IMR-90 (cell line): ENCODE data around the gene ANKH. TPM values are rescaled to one million over a fixed set of nuclear protein-coding genes. Genes with fewer than 3 reads are reported as not detected.
A peak's percentile ranks its signal among the peaks of the same experiment; 100 is the strongest.

Source experiments
- ATAC-seq: fragments of 200-7000 bp; cut with Tn5 transposase; 2 replicates; pipeline ENCODE4 v1.9.1; 2020; ENCODE audit warnings: low read depth, mild to moderate bottlenecking, moderate library complexity
- BruUV-seq: library from RNA; stranded (reverse); fragments of 400-500 nt; replicated peaks from 2 replicates; lab custom pipeline; 2021; lab: Mats Ljungman, UMichigan
- CTCF ChIA-PET: fragments of 300-600 bp; formaldehyde crosslinking; extraction: SDS; loops from one replicate; lab custom pipeline; 2021; ENCODE audit warnings: antibody characterized with exemption; lab: Yijun Ruan, JAX
- POLR2A ChIA-PET: fragments of 300-600 bp; sonication (Branson Sonifier 250); formaldehyde crosslinking; loops from one replicate; lab custom pipeline; 2022; ENCODE audit warnings: antibody characterized with exemption; ENCODE audit not compliant: unreplicated experiment; lab: Charles Lee
- DNase-seq: peaks from one replicate; pipeline ENCODE4 v3.0.0; 2013
- H2AFZ ChIP-seq: replicated peaks from 2 replicates; pipeline ENCODE3; 2013; ENCODE audit warnings: low read length, mild to moderate bottlenecking; ENCODE audit not compliant: poor library complexity
- H2AK5ac ChIP-seq: 2 replicates; pipeline ENCODE4 v1.6.1; 2013; ENCODE audit warnings: low read depth, low read length, inconsistent platforms
- H2AK9ac ChIP-seq: replicated peaks from 2 replicates; pipeline ENCODE3; 2013; ENCODE audit warnings: mild to moderate bottlenecking, low read depth, low read length, moderate library complexity; ENCODE audit not compliant: poor library complexity
- H2BK120ac ChIP-seq: 2 replicates; pipeline ENCODE4 v1.6.1; 2013; ENCODE audit warnings: low read depth, low read length, inconsistent platforms
- H2BK15ac ChIP-seq: 3 replicates; pipeline ENCODE4 v1.6.1; 2013; ENCODE audit warnings: low read depth, low read length, inconsistent platforms
- H2BK20ac ChIP-seq: 2 replicates; pipeline ENCODE4 v1.6.1; 2013; ENCODE audit warnings: low read depth, mild to moderate bottlenecking, inconsistent platforms, low read length, moderate library complexity
- H2BK5ac ChIP-seq: 2 replicates; pipeline ENCODE4 v1.6.1; 2013; ENCODE audit warnings: mild to moderate bottlenecking, low read depth, low read length, inconsistent platforms; ENCODE audit not compliant: poor library complexity, severe bottlenecking
- H3K14ac ChIP-seq: replicated peaks from 2 replicates; pipeline ENCODE4 v1.6.1; 2013; ENCODE audit warnings: low read depth, low read length, inconsistent platforms
- H3K18ac ChIP-seq: 2 replicates; pipeline ENCODE4 v1.6.1; 2013; ENCODE audit warnings: low read depth, low read length, control low read depth
- H3K23ac ChIP-seq: 2 replicates; pipeline ENCODE4 v1.6.1; 2013; ENCODE audit warnings: low read depth, low read length, inconsistent platforms
- H3K27ac ChIP-seq: 2 replicates; pipeline ENCODE4 v1.5.1; 2013; ENCODE audit warnings: mild to moderate bottlenecking, control low read depth, low read length; ENCODE audit not compliant: insufficient read depth
- H3K27me3 ChIP-seq: 2 replicates; pipeline ENCODE4 v1.6.1; 2013; ENCODE audit warnings: low read length; ENCODE audit not compliant: control insufficient read depth, insufficient read depth
- H3K36me3 ChIP-seq: 2 replicates; pipeline ENCODE4 v1.6.1; 2013; ENCODE audit warnings: low read length, mixed read lengths; ENCODE audit not compliant: control insufficient read depth, insufficient read depth
- H3K4ac ChIP-seq: 2 replicates; pipeline ENCODE4 v1.6.1; 2013; ENCODE audit warnings: low read depth, low read length, inconsistent platforms
- H3K4me1 ChIP-seq: 2 replicates; pipeline ENCODE4 v1.6.1; 2013; ENCODE audit warnings: low read length, mixed read lengths; ENCODE audit not compliant: control insufficient read depth, insufficient read depth
- H3K4me2 ChIP-seq: 2 replicates; pipeline ENCODE4 v1.6.1; 2013; ENCODE audit warnings: low read depth, mild to moderate bottlenecking, control low read depth, low read length, moderate library complexity
- H3K4me3 ChIP-seq: 2 replicates; pipeline ENCODE4 v1.5.1; 2013; ENCODE audit warnings: low read depth, mild to moderate bottlenecking, control low read depth, low read length, moderate library complexity; ENCODE audit not compliant: insufficient read depth
- H3K56ac ChIP-seq: 2 replicates; pipeline ENCODE4 v1.6.1; 2013; ENCODE audit warnings: low read length, inconsistent platforms; ENCODE audit not compliant: insufficient read depth; ENCODE audit errors: extremely low read depth
- H3K79me1 ChIP-seq, 2 experiments: 2 replicates each; pipeline ENCODE4 v1.6.1; 2013; ENCODE audit warnings: low read length in 2 of 2, inconsistent platforms in 1 of 2, low read depth in 1 of 2
- H3K9ac ChIP-seq: 2 replicates; pipeline ENCODE4 v1.6.1; 2013; ENCODE audit warnings: low read depth, low read length, control low read depth
- H3K9me1 ChIP-seq: 2 replicates; pipeline ENCODE4 v1.6.1; 2013; ENCODE audit warnings: low read length, inconsistent platforms; ENCODE audit not compliant: insufficient read depth
- H3K9me3 ChIP-seq: 2 replicates; pipeline ENCODE4 v1.6.1; 2013; ENCODE audit warnings: low read length; ENCODE audit not compliant: control insufficient read depth, insufficient read depth
- H4K20me1 ChIP-seq: 2 replicates; pipeline ENCODE4 v1.6.1; 2013; ENCODE audit warnings: low read length, inconsistent platforms; ENCODE audit not compliant: insufficient read depth
- H4K5ac ChIP-seq: 2 replicates; pipeline ENCODE4 v1.6.1; 2013; ENCODE audit warnings: mild to moderate bottlenecking, low read depth, low read length, control low read depth
- H4K8ac ChIP-seq, 2 experiments: 2 replicates each; pipeline ENCODE4 v1.6.1; 2013; ENCODE audit warnings: low read depth in 2 of 2, low read length in 2 of 2, control low read depth in 1 of 2, inconsistent platforms in 1 of 2
- H4K91ac ChIP-seq: 2 replicates; pipeline ENCODE4 v1.6.1; 2013; ENCODE audit warnings: low read depth, low read length, inconsistent platforms; ENCODE audit not compliant: insufficient read depth
- CEBPB ChIP-seq: IDR thresholded peaks from 2 replicates; pipeline ENCODE4 v1.6.1; 2012; ENCODE audit warnings: low read depth, low read length, improper control_type of control experiment
- ELK1 ChIP-seq: fragments of 150-350 bp; IDR thresholded peaks from 2 replicates; pipeline ENCODE4 v1.6.1; 2016; ENCODE audit warnings: low read depth, mild to moderate bottlenecking, low read length, moderate library complexity, borderline replicate concordance
- MAFK ChIP-seq: IDR thresholded peaks from 2 replicates; pipeline ENCODE4 v1.6.1; 2012; ENCODE audit warnings: low read depth, low read length, improper control_type of control experiment
- POLR2A ChIP-seq: IDR thresholded peaks from 2 replicates; pipeline ENCODE4 v1.6.1; 2012; ENCODE audit warnings: mild to moderate bottlenecking, low read depth, low read length
- RAD21 ChIP-seq: IDR thresholded peaks from 2 replicates; pipeline ENCODE4 v1.6.1; 2012; ENCODE audit warnings: low read length, improper control_type of control experiment
- RCOR1 ChIP-seq: IDR thresholded peaks from 2 replicates; pipeline ENCODE4 v1.6.1; 2012; ENCODE audit warnings: mild to moderate bottlenecking, low read length, improper control_type of control experiment; ENCODE audit not compliant: insufficient replicate concordance
- WGBS, 2 experiments: methylation state at CpG; one replicate each; pipeline versions ENCODE4 v1.1.5 to v1.1.7; 2013; ENCODE audit warnings: missing lambda C conversion rate in 2 of 2; ENCODE audit not compliant: insufficient read length in 1 of 2; ENCODE audit errors: extremely low coverage in 2 of 2; 5-methylcytosine and 5-hydroxymethylcytosine counted together
- dilution Hi-C: fragments of 300-500 bp; cut with HindIII; formaldehyde crosslinking; loops from one replicate; pipeline ENCODE4 v1.14.3; 2018; ENCODE audit warnings: low sequenced_read_pairs; ENCODE audit not compliant: unreplicated experiment
- in situ Hi-C: fragments of 300-500 bp; cut with MboI; formaldehyde crosslinking; loops from 3 replicates; pipeline ENCODE4 v1.14.3; 2019; ENCODE audit warnings: low sequenced_read_pairs, inconsistent platforms, mixed read lengths
- intact Hi-C: fragments of 100-400 bp; cut with micrococcal nuclease; formaldehyde crosslinking; loops from 2 replicates; pipeline ENCODE4 v1.10.0; 2022
- polyA plus RNA-seq, 3 experiments: library from polyadenylated mRNA; depleted of rRNA; stranded (reverse); fragments of >200 nt; gene quantifications; 2 replicates each; pipeline ENCODE4 v1.2.3, GENCODE V29; 2012; ENCODE audit warnings: low replicate concordance in 1 of 3
- total RNA-seq: library from RNA; depleted of rRNA; stranded (reverse); fragments of >200 nt; gene quantifications from 2 replicates; pipeline ENCODE4 v1.2.3, GENCODE V29; 2012

The ANKH gene
- total and polyA plus RNA-seq, 2 of the 4 experiments (the other 2 are of a cell fraction) = 5.2 to 17.2 TPM

GRCh38 chr5:14881826-14882225, 10.2 kb upstream of the ANKH start (continued):
- no peak for TF ChIP-seq ELK1

GRCh38 chr5:14880688-14881087, 9.1 kb upstream of the ANKH start:
- Histone ChIP-seq H2AK5ac (peak overlapping the region; percentile 47; the same call in 1 of the 2 replicates), H3K4me3 (no peak overlapping the region), H2AK9ac (no peak overlapping the region), H2BK5ac (no peak overlapping the region), H3K9me3 (no peaks in the 10 kb centered on the region), H3K4me1 (peaks cover 4% of the 10 kb centered on the region; the same call in 1 of the 2 replicates), H3K9ac (no peak overlapping the region), H3K18ac (no peak overlapping the region), H3K56ac (no peak overlapping the region), H4K8ac (0 out of 4 replicates have a peak overlapping the region, but pooled peaks of 1 of the 2 experiments have one; percentile 29), H3K4me2 (no peak overlapping the region), H3K9me1 (peaks cover 3% of the 10 kb centered on the region; the same call in 1 of the 2 replicates), H3K36me3 (no peaks in the 10 kb centered on the region), H3K27me3 (no peaks in the 10 kb centered on the region; the same call in none of the 2 replicates), H4K5ac (no peak overlapping the region), H2BK20ac (no peak overlapping the region), H3K27ac (no peak overlapping the region), H2AFZ (no peak overlapping the region), H3K4ac (0 out of 2 replicates have a peak overlapping the region, but pooled peaks have one; percentile 33), H3K23ac (no peak overlapping the region), H3K14ac (no peak overlapping the region), H2BK120ac (peak overlapping the region; percentile 47), H4K91ac (no peak overlapping the region), H3K79me1 (no peaks in the 10 kb centered on the region), H2BK15ac (peak overlapping the region; percentile 17; the same call in 1 of the 3 replicates), H4K20me1 (no peaks in the 10 kb centered on the region)
- BruUV-seq = no TSS peak
- no peak for TF ChIP-seq RCOR1
- peak; percentile 80 for TF ChIP-seq CEBPB
- TF ChIP-seq POLR2A = no peak
- no peak for TF ChIP-seq MAFK
- no peak for TF ChIP-seq RAD21
- intact Hi-C loops = loop anchor here (2.0 kb wide), 1 partner anchor 20 kb away; no protein-coding TSS in a partner anchor
- ATAC-seq (peak; percentile 32), DNase-seq (peak; percentile 71)
- dilution Hi-C loops = no loop called here
- ChIA-PET POLR2A (no interaction called here), CTCF (interaction anchor here (1.3 kb wide), 1 partner anchor 195 kb away, joined by 4 read pairs; no protein-coding TSS in a partner anchor)
- no CpG with 5 or more reads among the region's 1 CpG for WGBS, 2 experiments
- in situ Hi-C loops = no loop called here
